GM18526 (cell line): ENCODE data around the gene HOXA1.

Experiments used
- POLR2A ChIP-seq: IDR thresholded peaks from 3 replicates; pipeline ENCODE4 v1.6.1; 2011; ENCODE audit not compliant: insufficient read length; ENCODE audit errors: extremely low read depth

The HOXA1 gene

GRCh38 chr7:27096768-27097514 is 1.1 kb upstream of the HOXA1 start:
- TF ChIP-seq POLR2A = no peak

- TF ChIP-seq POLR2A = no peak
Observed at GRCh38 chr7:27095050-27095896, 527 bp downstream of the HOXA1 start.

GRCh38 chr7:27094304-27095049 is 1.3 kb downstream of the HOXA1 start:
- TF ChIP-seq POLR2A = no peak

GRCh38 chr7:27093184-27093895 is 2.5 kb downstream of the HOXA1 start:
- TF ChIP-seq POLR2A = no peak

GRCh38 chr7:27092819-27093110 is 3.0 kb downstream of the HOXA1 start:
- TF ChIP-seq POLR2A = no peak

GRCh38 chr7:27091941-27092818 is 3.6 kb downstream of the HOXA1 start:
- TF ChIP-seq POLR2A = no peak

- no peak for TF ChIP-seq POLR2A
Observed at GRCh38 chr7:27091105-27091504, 4.7 kb downstream of the HOXA1 start.

GRCh38 chr7:27088002-27088922 is 7.5 kb downstream of the HOXA1 start:
- no peak for TF ChIP-seq POLR2A

- no peak for TF ChIP-seq POLR2A
Observed at GRCh38 chr7:27083646-27084045, 12.2 kb downstream of the HOXA1 start.

GRCh38 chr7:27082171-27082570 is 13.6 kb downstream of the HOXA1 start:
- no peak for TF ChIP-seq POLR2A

GRCh38 chr7:27080844-27081436 is 14.9 kb downstream of the HOXA1 start:
- no peak for TF ChIP-seq POLR2A

- no peak for TF ChIP-seq POLR2A
Observed at GRCh38 chr7:27079234-27079975, 16.4 kb downstream of the HOXA1 start.

GRCh38 chr7:27078616-27079233 is 17.1 kb downstream of the HOXA1 start:
- no peak for TF ChIP-seq POLR2A
